Measurements from ENCODE around the gene OXER1. TPM values are rescaled to one million over a fixed set of nuclear protein-coding genes. Genes with fewer than 3 reads are reported as not detected.
A peak's percentile ranks its signal among the peaks of the same experiment; 100 is the strongest.

The OXER1 gene
- total and polyA plus RNA-seq, 9 of the 15 experiments (the other 6 are each of a cell fraction or from before 2014, with no cell fraction given): not detected

- DNase-seq (ENCODE audit: extremely low read depth in 1 of 4, low spot score in 3 of 4): no peak
- WGBS (ENCODE audit: insufficient coverage, low coverage, missing lambda C conversion rate): 12% methylated on average over 2 of the region's 2 CpGs
- no peaks in the 10 kb centered on the region for H3K9me1 ChIP-seq (ENCODE audit: control insufficient read depth, insufficient read depth, low read length)
- H3K4me3 ChIP-seq: no peak overlapping the region
- BruUV-seq (replicated peaks): no TSS peak
- H4K20me1 ChIP-seq (replicated peaks; ENCODE audit: control insufficient read depth, insufficient read depth, low read length): no peaks in the 10 kb centered on the region
- ChIA-PET POLR2A (interaction anchor here (0.6 to 0.9 kb wide), 2 partner anchors 19 to 40 kb away, joined by 3 read pairs; no protein-coding TSS in a partner anchor), CTCF (ENCODE audit: low intra/inter-chr PET ratio) (no interaction called here)
- intact Hi-C loops (cut with micrococcal nuclease): no loop called here
- no peak overlapping the region for H3K27ac ChIP-seq (ENCODE audit: extremely low read depth, low read depth, low read length)
- no peaks in the 10 kb centered on the region for H3K79me2 ChIP-seq (ENCODE audit: control insufficient read depth, insufficient read depth, low read length)
- H3K36me3 ChIP-seq (ENCODE audit: control insufficient read depth, insufficient read depth, low read length): no peaks in the 10 kb centered on the region
- no peak overlapping the region; a peak in 1 of 4 replicates for H3K9ac ChIP-seq (ENCODE audit: insufficient read depth in 1 of 2, low read depth in 2 of 2, low read length in 2 of 2)
- FAIRE-seq: no peak
- no peak for ATAC-seq
- TF ChIP-seq ZC3H8 (IDR thresholded peaks at IDR 0.05) (no peak), ZNF184 (CRISPR knock-in tag; IDR thresholded peaks at IDR 0.05) (no peak)
- peaks cover 3 to 41% of the 10 kb centered on the region in 2 experiments; a peak in 4 of 5 replicates for H3K27me3 ChIP-seq (ENCODE audit: control insufficient read depth in 2 of 2, insufficient read depth in 2 of 2, low read length in 2 of 2)
- no peaks in the 10 kb centered on the region for H3K9me3 ChIP-seq (replicated peaks; ENCODE audit: control insufficient read depth, insufficient read depth, low read depth, low read length)
- H3K4me1 ChIP-seq (replicated peaks in 1 of 2; ENCODE audit: control insufficient read depth in 2 of 2, insufficient read depth in 2 of 2, low read length in 2 of 2): peaks cover 0 to 18% of the 10 kb centered on the region in 2 experiments; a peak in 1 of 5 replicates
- no peak overlapping the region for H2AFZ ChIP-seq (ENCODE audit: low read depth, low read length)
- H3K4me2 ChIP-seq (ENCODE audit: insufficient read depth, low read length): no peak overlapping the region
- in situ Hi-C loops (cut with MboI): no loop called here
Measured at GRCh38 chr2:42764901-42765300, 966 bp upstream of the OXER1 start.

- H2AFZ ChIP-seq (ENCODE audit: low read depth, low read length): no peak overlapping the region
- no peaks in the 10 kb centered on the region for H4K20me1 ChIP-seq (replicated peaks; ENCODE audit: control insufficient read depth, insufficient read depth, low read length)
- H3K36me3 ChIP-seq (ENCODE audit: control insufficient read depth, insufficient read depth, low read length): no peaks in the 10 kb centered on the region
- H3K4me2 ChIP-seq (ENCODE audit: insufficient read depth, low read length): no peak overlapping the region
- no peak overlapping the region for H3K4me3 ChIP-seq
- no peak for TF ChIP-seq FOXK1 (CRISPR knock-in tag; IDR thresholded peaks at IDR 0.05; ENCODE audit: borderline replicate concordance)
- peak; percentile 94 for TF ChIP-seq ZBTB33 (CRISPR knock-in tag; IDR thresholded peaks at IDR 0.05)
- ChIA-PET POLR2A (interaction anchor here (0.5 to 1.5 kb wide), 3 partner anchors 10 to 14 kb away, joined by 3 to 6 read pairs (median 4); no protein-coding TSS in a partner anchor), CTCF (ENCODE audit: low intra/inter-chr PET ratio) (no interaction called here)
- no peak overlapping the region for H3K27ac ChIP-seq (ENCODE audit: extremely low read depth, low read depth, low read length)
- peak overlapping the region in 1 of 2 experiments; percentile 7; a peak in 1 of 4 replicates for H3K9ac ChIP-seq (ENCODE audit: insufficient read depth in 1 of 2, low read depth in 2 of 2, low read length in 2 of 2)
- no peaks in the 10 kb centered on the region for H3K9me3 ChIP-seq (replicated peaks; ENCODE audit: control insufficient read depth, insufficient read depth, low read depth, low read length)
- in situ Hi-C loops (cut with MboI) (no loop called here), intact Hi-C loops (cut with micrococcal nuclease) (no loop called here)
- FAIRE-seq: no peak
- peaks cover 3 to 44% of the 10 kb centered on the region in 2 experiments; a peak in 4 of 5 replicates for H3K27me3 ChIP-seq (ENCODE audit: control insufficient read depth in 2 of 2, insufficient read depth in 2 of 2, low read length in 2 of 2)
- H3K4me1 ChIP-seq (replicated peaks in 1 of 2; ENCODE audit: control insufficient read depth in 2 of 2, insufficient read depth in 2 of 2, low read length in 2 of 2): peaks cover 0 to 18% of the 10 kb centered on the region in 2 experiments; a peak in 1 of 5 replicates
- no TSS peak for BruUV-seq (replicated peaks)
- 22% methylated on average over 41 of the region's 45 CpGs for WGBS (ENCODE audit: insufficient coverage, low coverage, missing lambda C conversion rate)
- H3K79me2 ChIP-seq (ENCODE audit: control insufficient read depth, insufficient read depth, low read length): no peaks in the 10 kb centered on the region
- ATAC-seq: no peak; the same call in 1 of the 3 replicates
- H3K9me1 ChIP-seq (ENCODE audit: control insufficient read depth, insufficient read depth, low read length): no peaks in the 10 kb centered on the region
- DNase-seq (ENCODE audit: extremely low read depth in 1 of 4, low spot score in 3 of 4): no peak
Measured at GRCh38 chr2:42762823-42763804, 821 bp downstream of the OXER1 start.
